Measurements from ENCODE around the gene SH3PXD2B. TPM values are rescaled to one million over a fixed set of nuclear protein-coding genes. Genes with fewer than 3 reads are reported as not detected.

SH3PXD2B gene
- total RNA-seq, 1 experiment from 2014 or later = 27.5 TPM

DNA sequence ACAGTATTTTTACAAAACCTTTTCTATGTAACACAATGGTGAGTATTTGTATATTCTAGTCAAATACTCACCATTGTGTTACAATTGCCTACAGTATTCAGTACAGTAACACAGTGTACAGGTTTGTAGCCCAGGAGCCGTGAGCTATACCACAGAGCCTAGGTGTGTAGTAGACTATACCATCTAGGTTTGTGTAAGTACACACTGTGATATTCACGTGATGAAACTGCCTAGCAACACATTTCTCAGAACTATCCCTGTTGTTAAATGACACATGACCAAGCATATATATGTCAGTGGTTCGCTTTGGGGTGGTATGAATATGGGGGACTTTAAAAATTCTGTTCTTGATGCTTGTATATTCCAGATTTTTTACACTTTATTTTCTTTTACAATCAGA, 21.3 kb downstream of the SH3PXD2B start:
- no peak overlapping the region for H3K9ac ChIP-seq (ENCODE audit: low read length)
- H2AFZ ChIP-seq (ENCODE audit: low read depth, low read length, poor library complexity, severe bottlenecking) = no peak overlapping the region
- no TSS peak for BruUV-seq (replicated peaks)
- intact Hi-C loops (cut with micrococcal nuclease) = no loop called here
- DNase-seq (ENCODE audit: low read depth, low spot score) (no peak), ATAC-seq (no peak)
- H3K36me3 ChIP-seq (ENCODE audit: control insufficient read depth in 1 of 2, insufficient read depth in 2 of 2, low read length in 2 of 2) = no peaks in the 10 kb centered on the region
- no peaks in the 10 kb centered on the region for H3K9me3 ChIP-seq (ENCODE audit: control insufficient read depth in 1 of 2, insufficient read depth in 1 of 2, low read depth in 1 of 2, low read length in 2 of 2)
- 0 out of 2 replicates have a peak, but pooled peaks cover 1% of the 10 kb centered on the region for H3K79me2 ChIP-seq (ENCODE audit: insufficient read depth, low read length)
- peaks cover 0 to 4% of the 10 kb centered on the region in 2 experiments; a peak in 1 of 4 replicates for H3K4me1 ChIP-seq (ENCODE audit: control insufficient read depth in 1 of 2, insufficient read depth in 2 of 2, low read length in 2 of 2)
- H3K27ac ChIP-seq (ENCODE audit: low read depth, low read length) = no peak overlapping the region
- H3K4me2 ChIP-seq (ENCODE audit: low read length) = no peak overlapping the region
- RAD21 ChIA-PET (ENCODE audit: low non-redundant PET in 1 of 2, low total read pairs in 2 of 2, uncharacterized antibody in 2 of 2, unreplicated experiment in 2 of 2) = no interaction called here
- H3K27me3 ChIP-seq (ENCODE audit: insufficient read depth, low read length) = no peaks in the 10 kb centered on the region
- POLR2A ChIA-PET = no interaction called here
- CTCF ChIA-PET = no interaction called here
- TF ChIP-seq, protein P1, sequence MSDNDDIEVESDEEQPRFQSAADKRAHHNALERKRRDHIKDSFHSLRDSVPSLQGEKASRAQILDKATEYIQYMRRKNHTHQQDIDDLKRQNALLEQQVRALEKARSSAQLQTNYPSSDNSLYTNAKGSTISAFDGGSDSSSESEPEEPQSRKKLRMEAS (IDR thresholded peaks at IDR 0.05) = no peak
- TF ChIP-seq FOSL1 (IDR thresholded peaks at IDR 0.05; ENCODE audit: low read depth) (no peak), CBX3 (IDR thresholded peaks at IDR 0.05; ENCODE audit: low read depth) (no peak), POLR2A (IDR thresholded peaks at IDR 0.05; ENCODE audit: borderline replicate concordance, extremely low read depth, insufficient read depth, insufficient read length) (no peak)
- TF ChIP-seq, protein P2, sequence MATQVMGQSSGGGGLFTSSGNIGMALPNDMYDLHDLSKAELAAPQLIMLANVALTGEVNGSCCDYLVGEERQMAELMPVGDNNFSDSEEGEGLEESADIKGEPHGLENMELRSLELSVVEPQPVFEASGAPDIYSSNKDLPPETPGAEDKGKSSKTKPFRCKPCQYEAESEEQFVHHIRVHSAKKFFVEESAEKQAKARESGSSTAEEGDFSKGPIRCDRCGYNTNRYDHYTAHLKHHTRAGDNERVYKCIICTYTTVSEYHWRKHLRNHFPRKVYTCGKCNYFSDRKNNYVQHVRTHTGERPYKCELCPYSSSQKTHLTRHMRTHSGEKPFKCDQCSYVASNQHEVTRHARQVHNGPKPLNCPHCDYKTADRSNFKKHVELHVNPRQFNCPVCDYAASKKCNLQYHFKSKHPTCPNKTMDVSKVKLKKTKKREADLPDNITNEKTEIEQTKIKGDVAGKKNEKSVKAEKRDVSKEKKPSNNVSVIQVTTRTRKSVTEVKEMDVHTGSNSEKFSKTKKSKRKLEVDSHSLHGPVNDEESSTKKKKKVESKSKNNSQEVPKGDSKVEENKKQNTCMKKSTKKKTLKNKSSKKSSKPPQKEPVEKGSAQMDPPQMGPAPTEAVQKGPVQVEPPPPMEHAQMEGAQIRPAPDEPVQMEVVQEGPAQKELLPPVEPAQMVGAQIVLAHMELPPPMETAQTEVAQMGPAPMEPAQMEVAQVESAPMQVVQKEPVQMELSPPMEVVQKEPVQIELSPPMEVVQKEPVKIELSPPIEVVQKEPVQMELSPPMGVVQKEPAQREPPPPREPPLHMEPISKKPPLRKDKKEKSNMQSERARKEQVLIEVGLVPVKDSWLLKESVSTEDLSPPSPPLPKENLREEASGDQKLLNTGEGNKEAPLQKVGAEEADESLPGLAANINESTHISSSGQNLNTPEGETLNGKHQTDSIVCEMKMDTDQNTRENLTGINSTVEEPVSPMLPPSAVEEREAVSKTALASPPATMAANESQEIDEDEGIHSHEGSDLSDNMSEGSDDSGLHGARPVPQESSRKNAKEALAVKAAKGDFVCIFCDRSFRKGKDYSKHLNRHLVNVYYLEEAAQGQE (IDR thresholded peaks at IDR 0.05; ENCODE audit: low read depth) = no peak
- H3K4me3 ChIP-seq (replicated peaks in 1 of 2; ENCODE audit: low read depth in 1 of 2, low read length in 2 of 2) = no peak overlapping the region
- H4K20me1 ChIP-seq (ENCODE audit: insufficient read depth) = no peaks in the 10 kb centered on the region
- no peaks in the 10 kb centered on the region for H3K9me2 ChIP-seq (ENCODE audit: insufficient read depth)

DNA sequence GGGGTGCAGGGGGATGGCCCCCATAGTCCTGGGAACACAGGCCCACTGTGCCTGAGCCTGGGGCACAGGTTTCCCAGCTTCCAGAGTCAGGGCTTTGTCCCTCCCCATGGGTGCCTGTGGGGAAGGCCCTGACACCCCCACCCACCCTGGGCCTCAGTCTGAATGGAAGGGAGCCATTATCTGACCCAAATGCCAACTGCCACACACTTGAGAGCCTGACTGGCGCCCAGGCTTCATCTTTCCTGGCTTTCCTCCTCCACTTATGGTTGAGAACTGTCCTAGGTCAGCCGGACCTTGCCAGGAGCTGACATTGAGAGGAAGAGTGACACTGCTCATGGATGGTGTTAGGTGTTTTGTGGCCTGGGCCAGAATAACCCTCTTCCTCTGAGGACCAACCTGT, 24.0 kb downstream of the SH3PXD2B start:
- 0 out of 2 replicates have a peak, but pooled peaks cover 3% of the 10 kb centered on the region for H3K79me2 ChIP-seq (ENCODE audit: insufficient read depth, low read length)
- no peak overlapping the region for H3K4me2 ChIP-seq (ENCODE audit: low read length)
- POLR2A ChIA-PET = no interaction called here
- TF ChIP-seq EGR1 (IDR thresholded peaks at IDR 0.05; ENCODE audit: low read depth) = no peak
- TF ChIP-seq, protein P1 (IDR thresholded peaks at IDR 0.05) = no peak
- TF ChIP-seq EZH2phosphoT487 (IDR thresholded peaks at IDR 0.05; ENCODE audit: borderline replicate concordance) = no peak
- no peak for TF ChIP-seq JUND (IDR thresholded peaks at IDR 0.05)
- TF ChIP-seq, protein P3, sequence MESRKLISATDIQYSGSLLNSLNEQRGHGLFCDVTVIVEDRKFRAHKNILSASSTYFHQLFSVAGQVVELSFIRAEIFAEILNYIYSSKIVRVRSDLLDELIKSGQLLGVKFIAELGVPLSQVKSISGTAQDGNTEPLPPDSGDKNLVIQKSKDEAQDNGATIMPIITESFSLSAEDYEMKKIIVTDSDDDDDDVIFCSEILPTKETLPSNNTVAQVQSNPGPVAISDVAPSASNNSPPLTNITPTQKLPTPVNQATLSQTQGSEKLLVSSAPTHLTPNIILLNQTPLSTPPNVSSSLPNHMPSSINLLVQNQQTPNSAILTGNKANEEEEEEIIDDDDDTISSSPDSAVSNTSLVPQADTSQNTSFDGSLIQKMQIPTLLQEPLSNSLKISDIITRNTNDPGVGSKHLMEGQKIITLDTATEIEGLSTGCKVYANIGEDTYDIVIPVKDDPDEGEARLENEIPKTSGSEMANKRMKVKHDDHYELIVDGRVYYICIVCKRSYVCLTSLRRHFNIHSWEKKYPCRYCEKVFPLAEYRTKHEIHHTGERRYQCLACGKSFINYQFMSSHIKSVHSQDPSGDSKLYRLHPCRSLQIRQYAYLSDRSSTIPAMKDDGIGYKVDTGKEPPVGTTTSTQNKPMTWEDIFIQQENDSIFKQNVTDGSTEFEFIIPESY (IDR thresholded peaks at IDR 0.05; ENCODE audit: extremely low read depth, insufficient replicate concordance, low read length) = no peak
- TF ChIP-seq RAD21 (IDR thresholded peaks at IDR 0.05; ENCODE audit: low read depth) = no peak
- TF ChIP-seq POLR2A (IDR thresholded peaks at IDR 0.05; ENCODE audit: borderline replicate concordance, extremely low read depth, insufficient read depth, insufficient read length) = no peak
- TF ChIP-seq EZH2 (IDR thresholded peaks at IDR 0.05) = no peak
- TF ChIP-seq POLR2AphosphoS5 (IDR thresholded peaks at IDR 0.05; ENCODE audit: low read depth, low read length) = no peak
- no peak for TF ChIP-seq FOSL1 (IDR thresholded peaks at IDR 0.05; ENCODE audit: low read depth)

More for the DNA sequence above, 24.0 kb downstream of the SH3PXD2B start:
- RAD21 ChIA-PET (ENCODE audit: low non-redundant PET in 1 of 2, low total read pairs in 2 of 2, uncharacterized antibody in 2 of 2, unreplicated experiment in 2 of 2) = no interaction called here
- no peaks in the 10 kb centered on the region for H3K36me3 ChIP-seq (ENCODE audit: control insufficient read depth in 1 of 2, insufficient read depth in 2 of 2, low read length in 2 of 2)
- H3K27me3 ChIP-seq (ENCODE audit: insufficient read depth, low read length) = no peaks in the 10 kb centered on the region
- no peaks in the 10 kb centered on the region for H4K20me1 ChIP-seq (ENCODE audit: insufficient read depth)
- no peaks in the 10 kb centered on the region for H3K4me1 ChIP-seq (ENCODE audit: control insufficient read depth in 1 of 2, insufficient read depth in 2 of 2, low read length in 2 of 2)
- DNase-seq (ENCODE audit: low read depth, low spot score) (no peak), ATAC-seq (no peak)
- no peaks in the 10 kb centered on the region for H3K9me2 ChIP-seq (ENCODE audit: insufficient read depth)
- no peaks in the 10 kb centered on the region for H3K9me3 ChIP-seq (ENCODE audit: control insufficient read depth in 1 of 2, insufficient read depth in 1 of 2, low read depth in 1 of 2, low read length in 2 of 2)
- H3K27ac ChIP-seq (ENCODE audit: low read depth, low read length) = no peak overlapping the region
- CTCF ChIA-PET = no interaction called here
- no peak overlapping the region for H2AFZ ChIP-seq (ENCODE audit: low read depth, low read length, poor library complexity, severe bottlenecking)
- intact Hi-C loops (cut with micrococcal nuclease) = no loop called here
- no peak overlapping the region for H3K9ac ChIP-seq (ENCODE audit: low read length)
- BruUV-seq (replicated peaks) = no TSS peak
- H3K4me3 ChIP-seq (replicated peaks in 1 of 2; ENCODE audit: low read depth in 1 of 2, low read length in 2 of 2) = no peak overlapping the region

Data from HCT116 (cell line).